ENCODE measurements around the gene IFI27L1.

IFI27L1 gene

DNA sequence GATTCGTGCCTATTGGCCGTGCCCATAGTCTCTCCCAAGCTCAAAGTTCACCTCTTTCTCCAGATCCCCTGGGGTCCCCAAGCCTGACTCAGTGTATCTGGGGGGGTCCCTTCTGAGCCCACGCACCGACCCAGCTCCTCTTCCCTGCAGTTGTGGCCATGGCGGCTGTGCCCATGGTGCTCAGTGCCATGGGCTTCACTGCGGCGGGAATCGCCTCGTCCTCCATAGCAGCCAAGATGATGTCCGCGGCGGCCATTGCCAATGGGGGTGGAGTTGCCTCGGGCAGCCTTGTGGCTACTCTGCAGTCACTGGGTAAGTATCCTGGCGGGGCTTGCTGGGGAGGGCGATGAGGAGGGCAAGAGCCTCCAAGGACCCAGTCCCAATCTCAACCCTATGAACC lies 34.5 kb downstream of the IFI27L1 start:
- no peak for DNase-seq

DNA sequence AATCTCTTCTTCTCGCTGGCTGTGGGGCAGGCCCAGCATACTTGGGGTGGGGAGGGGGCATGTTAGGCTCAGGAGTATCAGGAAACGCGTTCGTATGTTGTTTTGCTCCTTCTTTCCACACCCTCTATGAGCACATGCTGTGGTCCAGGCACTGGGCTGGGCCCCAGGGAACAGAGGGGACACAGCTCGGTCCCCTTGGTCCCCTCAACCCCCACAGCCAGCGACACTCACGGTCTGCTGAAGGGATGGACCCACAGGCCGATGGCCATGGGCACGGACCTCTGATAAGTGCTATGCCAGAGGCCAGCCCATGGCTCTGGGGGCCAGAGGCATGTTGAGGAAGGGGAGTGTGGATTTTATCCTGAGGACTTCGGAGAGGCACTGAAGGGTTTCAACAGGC lies 35.6 kb downstream of the IFI27L1 start:
- DNase-seq: no peak

DNA sequence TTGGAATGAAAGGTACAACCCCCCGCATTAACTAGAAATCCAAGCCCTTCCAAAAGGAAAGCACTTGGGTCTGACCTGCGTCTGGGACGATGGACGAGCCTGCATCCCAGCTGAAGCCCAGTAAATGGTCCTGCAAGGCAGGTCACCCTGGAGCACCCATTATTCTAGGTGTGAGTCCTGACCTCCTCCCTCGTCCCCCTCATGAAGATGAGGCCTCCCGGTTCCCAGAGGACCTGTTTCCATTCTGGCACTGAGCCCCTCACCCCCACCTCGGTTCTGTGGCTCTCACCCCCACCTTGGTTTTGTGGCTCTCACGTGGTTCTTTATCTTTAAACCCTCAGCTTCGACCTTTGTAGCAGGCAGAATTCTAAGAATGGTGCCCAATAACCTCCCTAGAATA lies 36.7 kb downstream of the IFI27L1 start:
- DNase-seq: no peak

DNA sequence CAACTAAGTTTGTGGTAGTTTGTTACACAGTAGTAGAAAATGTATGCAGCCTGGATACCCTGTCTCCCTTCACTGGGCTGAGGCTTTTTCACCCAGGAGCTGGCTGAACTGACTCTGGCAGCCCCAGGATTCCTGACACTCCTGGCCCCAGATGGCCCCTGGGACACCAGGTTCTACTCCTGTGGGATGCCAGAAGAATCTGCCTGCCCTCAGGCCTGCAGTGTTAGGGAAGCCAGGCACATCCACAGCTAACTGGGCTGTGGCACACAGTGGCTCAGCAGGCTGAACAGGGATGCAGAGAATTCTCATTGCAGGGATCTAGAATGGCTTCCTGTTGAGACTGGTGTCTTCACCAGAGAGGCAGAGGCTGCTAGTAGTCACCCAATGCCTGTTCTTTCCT lies 38.0 kb downstream of the IFI27L1 start:
- DNase-seq: no peak

DNA sequence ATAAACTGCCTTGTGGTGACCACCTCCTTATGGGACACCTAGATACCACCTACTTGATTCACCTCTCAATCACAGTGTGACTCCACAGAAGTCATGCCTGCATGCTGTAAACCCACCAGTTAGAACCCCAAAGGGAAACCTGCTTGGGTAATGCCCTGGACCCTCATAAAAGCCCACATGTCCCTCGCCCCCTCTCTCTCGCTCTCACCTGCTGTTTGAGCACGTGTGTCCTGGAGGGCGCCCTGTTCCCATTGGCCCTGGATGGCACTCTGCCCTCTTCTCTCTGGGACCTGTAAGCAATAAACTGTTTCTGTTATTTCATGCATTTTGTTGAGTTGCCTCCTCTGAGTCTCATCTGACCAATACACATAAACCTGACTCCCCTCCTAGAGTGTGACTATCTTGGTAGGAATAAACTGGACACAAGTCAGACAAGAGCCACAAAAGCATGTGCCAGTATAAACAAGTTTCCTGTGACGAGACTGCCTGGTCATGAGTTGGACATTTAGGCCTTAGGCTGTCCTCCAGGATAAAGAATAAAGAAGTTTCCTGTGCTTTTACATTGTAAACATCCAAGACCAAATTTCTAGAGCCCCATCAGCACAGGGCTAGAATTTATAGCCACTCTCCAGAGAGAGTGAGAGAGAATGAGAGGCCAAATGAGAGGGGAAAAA lies 39.7 kb downstream of the IFI27L1 start:
- DNase-seq: no peak

DNA sequence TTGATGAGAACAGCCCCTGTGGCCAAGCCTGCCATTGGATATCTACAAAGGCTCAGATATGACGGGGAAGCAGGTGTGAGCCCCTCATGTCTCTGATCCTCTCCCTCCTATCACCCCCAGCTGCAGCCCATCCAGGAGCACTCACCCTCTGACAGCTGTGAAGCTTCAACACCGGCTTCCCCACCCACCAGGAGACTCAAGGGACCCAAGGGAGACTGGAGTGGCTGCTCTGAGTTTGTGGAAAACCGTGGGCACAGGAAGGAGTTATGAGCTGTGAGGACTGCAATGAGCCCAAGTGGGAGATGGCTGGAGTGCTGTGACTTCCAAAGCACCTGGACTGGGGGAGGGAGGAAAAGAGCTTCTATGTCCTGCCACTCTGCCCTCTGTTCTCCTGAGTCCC lies 40.4 kb downstream of the IFI27L1 start:
- DNase-seq: no peak

DNA sequence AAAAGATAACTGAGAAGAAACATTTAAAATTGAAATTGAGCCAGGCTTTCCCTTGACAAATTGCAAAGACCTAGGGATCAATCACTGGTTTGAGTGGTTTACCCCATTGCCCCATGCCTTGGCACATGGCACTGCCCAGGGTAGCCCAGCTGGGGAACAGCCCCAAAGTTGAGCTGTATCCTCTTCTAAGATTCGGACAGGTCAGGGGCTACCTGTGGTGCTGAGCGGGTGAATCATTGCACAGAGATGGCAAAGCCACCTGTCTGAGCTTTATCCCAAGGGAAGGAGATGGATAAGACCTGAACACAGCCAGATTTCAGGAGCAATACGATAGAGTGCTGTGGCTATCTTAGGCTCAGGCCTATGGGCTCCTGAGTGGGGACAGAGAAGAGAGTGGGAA lies 41.3 kb downstream of the IFI27L1 start:
- no peak for DNase-seq

DNA sequence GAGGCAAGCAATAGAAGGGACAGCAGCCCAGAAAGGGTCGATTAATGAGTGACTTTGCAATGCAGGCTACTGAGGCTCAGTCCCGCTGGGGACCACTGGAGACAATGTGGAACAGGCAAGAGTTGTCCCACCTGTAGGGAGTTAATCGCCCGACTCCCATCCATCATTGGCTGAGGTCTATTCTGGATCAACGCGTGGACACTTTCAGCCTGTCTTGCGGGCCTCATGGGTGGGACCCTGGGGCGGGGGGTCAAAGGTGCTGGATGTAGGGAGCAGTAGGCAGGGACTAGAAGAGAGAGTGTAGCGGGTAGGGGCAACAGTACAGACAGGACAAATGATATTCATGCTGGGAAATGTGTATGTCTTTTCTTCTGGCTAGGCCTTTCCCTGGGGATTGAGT lies 42.2 kb downstream of the IFI27L1 start:
- DNase-seq: no peak

DNA sequence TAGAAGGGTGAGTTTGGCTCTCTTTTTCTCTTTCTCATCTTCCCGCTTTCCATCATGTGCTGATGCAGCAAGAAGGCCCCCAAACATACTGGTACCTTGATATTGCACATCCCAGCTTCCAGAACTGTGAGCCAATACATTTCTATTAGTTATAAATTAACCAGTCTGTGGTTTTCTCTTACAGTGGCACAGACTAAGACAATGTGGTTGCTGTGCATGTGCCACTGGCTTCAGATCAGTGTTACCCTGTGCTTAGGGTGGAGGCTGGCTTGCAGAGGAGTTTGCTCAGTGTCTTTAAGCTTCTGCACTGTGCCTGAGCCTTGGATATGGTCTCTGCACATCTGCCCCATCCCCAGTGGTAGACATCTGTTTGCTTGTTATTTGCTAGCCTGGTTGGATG lies 42.8 kb downstream of the IFI27L1 start:
- no peak for DNase-seq

DNA sequence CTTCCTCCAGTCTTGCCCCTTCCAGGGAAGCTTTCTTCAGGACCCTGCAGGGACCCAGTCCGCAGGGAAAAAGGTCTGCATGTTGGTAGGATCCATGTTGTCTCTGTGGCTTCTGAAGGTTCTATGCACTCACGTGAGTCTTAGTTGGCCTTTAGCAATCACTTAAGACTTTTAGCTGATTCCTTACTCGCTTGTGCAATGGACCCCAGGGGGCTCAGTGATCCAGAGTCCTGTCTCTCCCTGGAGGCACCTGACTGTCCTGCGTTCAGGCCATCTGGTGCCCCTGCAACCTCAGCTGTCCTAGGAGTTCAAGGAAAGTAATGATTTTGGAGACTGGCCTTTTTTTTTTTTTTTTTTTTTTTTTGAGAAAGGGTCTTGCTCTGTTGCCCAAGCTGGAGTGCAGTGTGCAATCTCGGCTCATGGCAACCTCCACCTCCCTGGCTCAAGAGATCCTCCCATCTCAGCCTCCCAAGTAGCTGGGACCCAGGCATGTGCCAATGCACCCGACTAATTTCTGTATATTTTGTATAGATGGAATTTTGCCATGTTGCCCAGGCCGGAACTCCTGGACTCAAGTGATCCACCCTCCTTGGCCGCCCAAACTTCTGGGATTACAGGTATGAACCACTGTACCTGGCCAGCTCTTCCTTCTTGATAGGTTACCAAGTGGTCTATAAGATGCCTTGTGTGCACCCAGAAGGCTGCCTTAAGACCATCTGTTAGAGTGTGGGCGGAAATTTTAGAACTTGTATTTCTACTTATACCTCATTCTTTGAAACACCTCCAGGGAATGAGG lies 43.7 kb downstream of the IFI27L1 start:
- no peak for DNase-seq

DNA sequence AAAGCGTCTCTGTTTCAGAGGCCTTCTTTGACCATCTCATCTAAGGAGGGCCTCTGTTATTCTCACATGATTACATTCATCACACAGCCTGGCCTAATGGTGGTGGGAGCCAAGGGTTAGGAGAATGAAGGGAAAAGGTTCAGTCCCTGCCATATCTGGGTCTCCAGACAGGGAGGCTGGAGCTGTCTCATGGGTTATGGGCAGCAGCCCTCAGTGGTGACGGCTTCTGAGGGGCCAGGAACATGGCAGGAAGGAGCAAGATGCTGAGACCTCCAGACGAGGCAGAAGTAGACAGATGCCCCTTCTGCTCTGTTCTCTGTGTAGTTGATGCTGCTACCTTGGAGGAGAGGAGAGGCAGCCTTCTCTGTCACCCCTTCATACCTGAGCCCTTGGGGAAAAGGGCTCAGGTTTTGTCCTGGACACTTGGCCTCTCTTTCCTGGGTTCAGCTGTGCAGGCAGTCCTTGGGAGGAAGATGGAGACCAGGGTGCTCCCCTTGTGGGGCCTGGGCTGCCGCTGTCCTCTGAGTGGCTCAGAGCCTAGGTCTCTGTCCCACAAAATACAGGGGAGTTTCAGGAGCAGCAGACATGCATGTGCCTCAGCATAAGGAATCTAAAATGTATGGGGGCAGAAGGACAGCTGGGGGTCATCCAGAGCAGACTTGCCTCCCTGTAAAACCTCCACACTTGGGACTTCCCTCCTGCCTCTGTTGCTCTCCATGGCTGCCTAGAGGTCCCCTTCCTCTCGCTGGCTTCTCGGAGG lies 44.7 kb downstream of the IFI27L1 start:
- DNase-seq: no peak

DNA sequence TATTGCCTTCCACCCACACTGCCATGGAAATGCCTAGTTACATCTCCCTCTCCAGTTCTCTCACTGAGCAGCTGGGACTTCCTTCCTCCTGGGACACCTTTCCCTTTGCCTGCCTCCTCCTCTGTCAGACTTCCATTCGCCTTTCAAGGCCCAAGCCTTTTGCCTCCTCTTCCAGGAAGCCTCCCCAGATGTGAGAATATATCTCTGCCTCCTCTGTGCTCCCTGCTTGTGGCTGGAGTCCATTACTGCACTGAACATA lies 45.2 kb downstream of the IFI27L1 start:
- no peak for DNase-seq

DNA sequence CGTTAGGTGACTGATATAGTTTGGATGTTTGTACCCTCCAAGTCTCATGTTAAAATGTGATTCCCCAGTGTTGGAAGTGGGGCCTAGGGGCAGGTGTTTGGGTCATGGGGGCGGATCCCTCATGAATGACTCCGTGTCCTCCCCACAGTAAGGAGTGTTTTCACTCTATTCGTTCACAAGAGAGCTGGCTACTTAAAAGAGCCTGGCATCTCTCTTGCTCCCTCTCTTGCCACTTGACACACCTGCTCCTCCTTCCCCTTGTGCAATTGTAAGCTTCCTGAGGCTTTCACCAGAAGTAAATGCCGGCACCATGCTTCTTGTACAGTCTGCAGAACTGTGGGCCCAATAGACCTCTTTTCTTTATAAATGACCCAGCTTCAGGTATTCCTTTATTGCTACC lies 45.7 kb downstream of the IFI27L1 start:
- DNase-seq: no peak

DNA sequence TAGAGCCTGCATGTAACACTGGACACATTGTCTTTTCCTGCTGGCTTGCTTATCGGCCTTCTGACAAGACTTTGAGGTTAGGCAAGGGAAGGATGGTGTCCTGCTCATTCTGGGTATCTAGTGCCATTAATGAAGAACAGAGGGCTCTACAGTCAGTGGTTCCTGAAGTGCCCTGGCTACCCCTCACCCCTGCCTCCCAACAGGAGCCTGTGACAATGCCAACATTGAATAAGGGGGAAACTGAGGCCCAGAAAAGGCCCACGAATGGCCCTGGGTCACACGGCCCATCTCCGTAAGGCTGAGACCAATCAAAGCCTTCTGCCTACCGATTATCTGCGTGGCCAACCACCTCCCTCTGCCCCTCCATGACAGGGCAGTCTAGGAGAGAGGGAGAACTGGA lies 46.2 kb downstream of the IFI27L1 start:
- no peak for DNase-seq

DNA sequence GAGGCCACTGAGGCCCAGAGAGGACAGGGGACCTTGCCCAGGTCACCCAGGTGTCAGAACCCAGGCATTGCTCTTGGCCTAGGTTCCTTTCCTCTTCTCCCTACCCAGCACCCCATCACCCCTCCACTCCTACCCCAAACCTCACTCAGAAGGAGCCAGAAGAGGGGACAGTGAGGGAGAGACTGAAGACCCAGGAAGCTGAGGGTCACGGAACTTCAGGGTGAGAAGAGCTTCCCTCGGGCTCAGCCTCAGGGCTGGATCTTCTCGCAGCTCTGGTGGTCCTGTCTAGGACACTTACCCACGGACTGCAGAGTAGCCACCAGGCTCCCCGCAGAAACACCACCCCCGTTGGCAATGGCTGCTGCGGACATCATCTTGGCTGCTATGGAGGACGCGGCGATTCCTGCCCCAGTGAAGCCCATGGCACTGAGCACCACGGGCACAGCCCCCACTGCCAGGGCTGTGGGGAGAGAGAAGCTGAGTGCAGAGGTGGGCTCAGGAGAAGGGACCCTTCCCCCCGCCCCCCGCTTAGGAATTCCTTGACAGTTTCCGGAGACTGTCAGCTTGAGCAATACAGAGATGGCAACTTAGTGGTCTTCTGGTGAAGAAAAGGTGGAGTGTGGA lies 47.2 kb downstream of the IFI27L1 start:
- DNase-seq: no peak

DNA sequence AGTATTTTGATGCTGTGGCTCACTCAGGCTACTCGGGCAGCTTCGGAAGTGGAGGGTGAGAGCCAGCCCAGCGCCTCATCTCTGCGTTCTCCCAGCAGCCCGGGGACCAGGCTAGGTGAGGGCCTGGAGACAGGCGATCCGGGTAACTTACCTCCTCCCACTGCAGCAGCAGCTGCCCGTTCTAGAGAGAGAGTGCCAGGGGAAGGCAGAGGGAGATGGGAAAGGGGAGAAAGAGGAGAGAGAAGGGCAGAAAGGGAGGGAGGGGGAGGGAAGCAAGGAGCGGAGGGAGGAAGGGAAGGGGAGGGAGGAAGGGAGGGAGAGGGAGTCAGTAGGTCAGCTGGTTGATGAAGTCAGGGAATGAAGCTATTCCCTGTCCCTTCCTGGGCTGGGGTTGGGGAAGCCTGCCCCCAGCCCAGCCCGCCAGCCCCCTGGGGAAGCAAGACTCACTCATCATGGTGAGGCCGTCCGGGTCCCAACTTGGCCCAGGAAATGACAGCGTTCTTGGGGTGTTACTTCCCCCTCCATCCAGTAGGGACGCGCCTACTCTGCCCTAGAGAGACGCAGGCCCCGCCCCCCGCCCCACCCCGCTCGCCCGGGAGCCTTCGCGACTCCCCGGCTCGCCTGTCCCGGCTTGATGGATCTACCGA lies 48.1 kb downstream of the IFI27L1 start, which contains the start of gene IFI27L2:
IFI27L2 (minus strand) TSS at position 494 of the 647 bp plus-strand sequence; CDS start at position 454, 40 bp downstream.
- peak; percentile 66 for DNase-seq

DNA sequence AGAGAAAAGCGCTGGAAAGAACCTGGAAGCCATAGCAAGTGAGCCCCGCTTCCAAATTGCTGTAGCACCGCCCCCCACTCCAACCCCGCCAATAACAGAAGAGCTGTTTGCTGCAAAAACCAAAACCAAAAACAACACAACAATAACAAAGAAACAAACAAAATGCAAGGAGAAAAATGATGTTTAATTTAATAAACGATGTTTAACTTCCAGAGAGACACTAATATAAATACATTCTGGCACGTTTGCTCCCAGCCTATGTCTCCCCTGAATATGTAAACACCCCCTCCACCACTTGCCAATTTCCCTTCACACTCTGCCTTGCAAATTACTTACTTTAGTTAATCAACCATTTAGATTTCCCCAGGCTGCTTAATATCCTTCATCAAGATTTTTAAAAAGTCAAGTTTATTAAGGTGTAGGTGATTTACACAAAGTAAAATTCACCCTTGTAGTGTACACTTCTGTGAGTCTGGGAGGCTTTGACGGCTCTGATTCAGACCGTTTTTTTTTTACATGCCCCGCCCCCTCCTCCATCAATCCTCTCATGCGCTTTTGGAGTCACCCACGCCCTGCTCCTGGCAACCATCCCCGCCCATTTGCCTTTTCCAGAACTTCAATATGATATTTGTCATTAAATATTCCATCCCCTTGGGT lies 48.8 kb downstream of the IFI27L1 start:
- DNase-seq: peak; percentile 17

DNA sequence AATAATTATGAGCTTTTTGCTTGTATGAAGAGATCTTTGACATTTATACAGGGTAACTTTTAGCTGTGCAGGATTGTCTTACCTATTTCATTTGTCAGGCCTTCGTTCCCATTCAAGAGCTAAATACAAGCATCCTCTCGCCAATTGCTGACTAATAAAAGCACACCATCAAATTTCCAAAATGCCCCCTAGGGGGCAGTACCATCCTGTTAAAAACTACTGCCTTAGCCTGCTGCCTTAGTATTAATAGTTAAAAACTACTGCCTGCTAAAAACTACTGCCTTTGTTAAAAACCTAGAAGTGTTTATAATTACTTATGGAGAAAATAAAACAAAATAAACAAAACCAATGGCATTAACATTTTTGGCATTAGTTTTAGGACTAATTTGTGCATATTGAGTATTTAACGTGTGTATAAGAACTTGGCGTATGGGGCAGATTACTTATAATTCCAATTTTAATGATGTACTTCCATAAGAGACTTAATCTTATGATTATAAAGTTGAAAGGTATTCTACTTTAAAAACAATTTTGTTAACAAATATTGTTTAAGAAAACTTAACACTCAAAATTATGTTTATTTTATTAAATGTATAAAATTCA lies 51.3 kb downstream of the IFI27L1 start:
- peak; percentile 37 for DNase-seq

DNA sequence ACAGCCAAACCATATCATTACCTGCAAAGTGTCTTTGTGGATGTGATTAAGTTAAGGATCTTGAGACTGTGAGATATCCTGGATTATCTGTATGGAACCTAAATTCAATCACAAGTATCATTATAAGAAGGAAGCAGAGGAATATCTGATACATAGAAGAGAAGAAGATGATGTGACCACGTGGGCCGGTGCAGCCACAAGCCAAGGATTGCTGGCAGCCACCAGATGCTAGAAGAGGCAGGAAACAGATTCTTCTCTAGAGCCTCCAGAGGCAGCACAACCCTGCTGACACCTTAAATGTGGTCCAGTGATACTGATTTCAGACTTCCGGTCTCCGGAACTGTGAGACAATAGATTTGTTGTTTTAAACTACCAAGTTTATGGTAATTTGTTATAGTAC lies 54.4 kb downstream of the IFI27L1 start:
- DNase-seq: no peak

DNA sequence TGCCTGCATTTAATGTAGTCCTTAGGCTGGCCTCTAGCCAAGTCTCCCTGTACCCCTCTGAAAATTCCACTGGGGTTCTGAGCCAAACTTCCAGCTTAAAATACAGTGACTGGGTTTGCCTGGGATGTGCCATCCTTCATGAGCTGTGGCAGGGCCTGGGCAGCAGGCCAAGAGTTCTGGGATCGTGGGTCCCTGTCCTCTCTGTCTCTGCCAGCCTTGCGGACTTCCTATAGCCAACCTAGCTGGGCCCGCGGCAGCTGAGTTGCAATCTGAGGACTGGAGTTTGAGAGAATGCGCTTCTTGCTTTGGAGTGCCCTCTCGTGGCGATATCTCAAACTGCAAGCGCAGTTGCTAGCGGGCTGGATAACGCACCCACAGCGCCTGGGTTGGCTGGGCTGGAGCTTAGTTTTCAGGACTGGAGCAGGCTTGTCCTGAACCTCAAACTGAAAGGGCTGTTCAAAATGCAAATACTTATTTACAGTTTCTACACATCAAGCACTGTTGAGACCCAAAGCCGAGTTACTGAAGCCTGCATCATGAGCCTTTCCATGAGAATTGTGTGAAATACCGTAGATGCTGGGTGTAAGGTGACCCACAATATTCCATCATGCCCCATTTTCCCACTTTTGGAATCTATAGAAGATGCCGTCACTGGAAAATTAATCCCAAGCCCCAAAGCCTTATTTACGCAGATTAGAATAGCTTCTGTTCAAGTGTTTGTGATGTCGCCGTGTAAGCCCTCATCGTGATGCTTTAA lies 55.6 kb downstream of the IFI27L1 start:
- DNase-seq: peak; percentile 71

DNA sequence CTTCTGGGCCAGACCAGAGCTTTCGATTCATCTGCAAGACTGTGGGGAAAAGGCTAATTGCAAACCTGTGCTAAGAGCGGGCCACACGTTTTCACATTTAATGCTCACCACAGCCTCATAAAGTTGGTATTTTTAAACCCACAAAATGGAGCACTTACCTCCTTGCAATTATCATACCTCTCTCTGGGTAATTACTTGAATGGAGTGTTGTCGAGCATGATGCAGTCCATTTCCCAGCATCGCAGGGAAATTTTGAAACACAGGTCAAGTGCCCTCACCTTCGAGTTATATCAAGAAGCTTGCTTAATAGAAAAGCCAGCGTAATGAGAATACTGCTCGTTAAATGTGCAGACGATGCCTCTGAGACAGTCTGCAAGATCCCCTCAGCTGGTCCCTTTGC lies 57.1 kb downstream of the IFI27L1 start:
- no peak for DNase-seq

Measured in effector CD8-positive, alpha-beta T cell (primary cell).